HCT116 (cell line): ENCODE data around the gene RHOT1. TPM values are rescaled to one million over a fixed set of nuclear protein-coding genes. Genes with fewer than 3 reads are reported as not detected.

Experiments
- ATAC-seq: fragments of 200-7000 bp; cut with Tn5 transposase; 2 replicates; pipeline ENCODE4 v1.9.1; 2020; ENCODE audit warnings: mild to moderate bottlenecking, moderate library complexity
- BruUV-seq: library from RNA; stranded (reverse); fragments of 400-500 nt; replicated peaks from 2 replicates; lab custom pipeline; 2021; lab: Mats Ljungman, UMichigan
- CTCF ChIA-PET: fragments of 300-600 bp; sonication (Branson Sonifier 250); formaldehyde crosslinking; loops from one replicate; lab custom pipeline; 2021; ENCODE audit warnings: antibody characterized with exemption; lab: Charles Lee
- POLR2A ChIA-PET: fragments of 300-600, 350-600 bp; sonication (Branson Sonifier 250); formaldehyde crosslinking; loops from one replicate; lab custom pipeline; 2021; ENCODE audit warnings: antibody characterized with exemption; lab: Charles Lee
- RAD21 ChIA-PET, 2 experiments: fragments of 300-600 bp; sonication (Branson Sonifier 250); formaldehyde crosslinking; loops; one replicate each; lab custom pipeline; 2023; ENCODE audit warnings: low total read pairs in 2 of 2; ENCODE audit not compliant: uncharacterized antibody in 2 of 2, unreplicated experiment in 2 of 2, low non-redundant PET in 1 of 2; lab: Charles Lee
- DNase-seq: peaks from one replicate; pipeline ENCODE4 v3.0.0-alpha.2; 2010; ENCODE audit warnings: low read depth, low spot score
- H2AFZ ChIP-seq: fragments of 200-600 bp; shearing (Covaris generic), sonication (generic); 2 replicates; pipeline ENCODE4 v1.6.1; 2017; ENCODE audit warnings: low read depth, mixed run types, mixed read lengths, antibody characterized with exemption, low read length; ENCODE audit not compliant: poor library complexity, severe bottlenecking
- H3K27ac ChIP-seq: 2 replicates; pipeline ENCODE4 v1.5.1; 2012; ENCODE audit warnings: low read depth, low read length
- H3K27me3 ChIP-seq: fragments of 200-600 bp; sonication (generic); 2 replicates; pipeline ENCODE4 v1.6.1; 2016; ENCODE audit warnings: mixed run types, low read length, mixed read lengths; ENCODE audit not compliant: insufficient read depth
- H3K36me3 ChIP-seq, 2 experiments: fragments of 200-500 bp in 1 of 2; fragments of 200-600 bp in 1 of 2; sonication (Bioruptor generic) in 1 of 2; sonication (generic) in 1 of 2; 2 replicates each; pipeline versions ENCODE4 v1.5.1 to v1.6.1; 2014 to 2016; ENCODE audit warnings: low read length in 2 of 2, inconsistent platforms in 1 of 2, mixed read lengths in 1 of 2, mixed run types in 1 of 2; ENCODE audit not compliant: insufficient read depth in 2 of 2, control insufficient read depth in 1 of 2
- H3K4me1 ChIP-seq, 2 experiments: fragments of 200-600 bp in 1 of 2; sonication (generic) in 1 of 2; 2 replicates each; pipeline versions ENCODE4 v1.5.1 to v1.6.1; 2012 to 2017; ENCODE audit warnings: low read length in 2 of 2, inconsistent platforms in 1 of 2, mild to moderate bottlenecking in 1 of 2, mixed read lengths in 1 of 2, mixed run types in 1 of 2, moderate library complexity in 1 of 2; ENCODE audit not compliant: insufficient read depth in 2 of 2, control insufficient read depth in 1 of 2
- H3K4me2 ChIP-seq: fragments of 200-600 bp; sonication (generic); 2 replicates; pipeline ENCODE4 v1.6.1; 2017; ENCODE audit warnings: mixed run types, low read length, mixed read lengths
- H3K4me3 ChIP-seq, 2 experiments: fragments of 200-600 bp in 1 of 2; sonication (generic) in 1 of 2; replicated peaks in 1 of 2; 2 replicates each; pipeline ENCODE4 v1.5.1; 2011 to 2016; ENCODE audit warnings: low read length in 2 of 2, control low read depth in 1 of 2, low read depth in 1 of 2, mild to moderate bottlenecking in 1 of 2, mixed read lengths in 1 of 2, mixed run types in 1 of 2
- H3K79me2 ChIP-seq: fragments of 200-600 bp; sonication (generic); 2 replicates; pipeline ENCODE4 v1.6.1; 2017; ENCODE audit warnings: mild to moderate bottlenecking, mixed run types, low read length, moderate library complexity, mixed read lengths; ENCODE audit not compliant: insufficient read depth
- H3K9ac ChIP-seq: fragments of 200-600 bp; sonication (generic); 2 replicates; pipeline ENCODE4 v1.6.1; 2016; ENCODE audit warnings: low read length, mixed read lengths
- H3K9me2 ChIP-seq: fragments of 200-600 bp; sonication (generic), shearing (Covaris generic); 2 replicates; pipeline ENCODE4 v1.6.1; 2017; ENCODE audit warnings: mixed run types, mild to moderate bottlenecking, moderate library complexity; ENCODE audit not compliant: insufficient read depth
- H3K9me3 ChIP-seq, 2 experiments: fragments of 200-500 bp in 1 of 2; fragments of 200-600 bp in 1 of 2; sonication (Bioruptor generic) in 1 of 2; sonication (generic) in 1 of 2; 2 replicates each; pipeline ENCODE4 v1.6.1; 2014 to 2017; ENCODE audit warnings: low read length in 2 of 2, mixed read lengths in 2 of 2, inconsistent platforms in 1 of 2, low read depth in 1 of 2, mild to moderate bottlenecking in 1 of 2, mixed run types in 1 of 2, moderate library complexity in 1 of 2; ENCODE audit not compliant: control insufficient read depth in 1 of 2, insufficient read depth in 1 of 2
- H4K20me1 ChIP-seq: fragments of 200-600 bp; sonication (generic), shearing (Covaris generic); 2 replicates; pipeline ENCODE4 v1.6.1; 2017; ENCODE audit warnings: mixed run types, mild to moderate bottlenecking, moderate library complexity; ENCODE audit not compliant: insufficient read depth
- CBX3 ChIP-seq: IDR thresholded peaks from 2 replicates; pipeline ENCODE4 v1.6.1; 2012; ENCODE audit warnings: low read depth
- CEBPB ChIP-seq: IDR thresholded peaks from 2 replicates; pipeline ENCODE4 v1.6.1; 2012; ENCODE audit warnings: low read depth
- EGR1 ChIP-seq: IDR thresholded peaks from 2 replicates; pipeline ENCODE4 v1.6.1; 2012; ENCODE audit warnings: low read depth
- EZH2 ChIP-seq: fragments of 200-600 bp; sonication (generic); IDR thresholded peaks from 2 replicates; pipeline ENCODE4 v1.6.1; 2017; ENCODE audit warnings: antibody characterized with exemption, mixed run types
- EZH2phosphoT487 ChIP-seq: fragments of 200-600 bp; IDR thresholded peaks from 2 replicates; pipeline ENCODE4 v1.6.1; 2018; ENCODE audit warnings: antibody characterized with exemption, borderline replicate concordance
- FOSL1 ChIP-seq: IDR thresholded peaks from 2 replicates; pipeline ENCODE4 v1.6.1; 2012; ENCODE audit warnings: low read depth
- JUND ChIP-seq: IDR thresholded peaks from 2 replicates; pipeline ENCODE4 v1.6.1; 2012
- MAX ChIP-seq: IDR thresholded peaks from 2 replicates; pipeline ENCODE4 v1.6.1; 2012
- POLR2A ChIP-seq: IDR thresholded peaks from 2 replicates; pipeline ENCODE4 v1.7.0; 2011; ENCODE audit warnings: borderline replicate concordance; ENCODE audit not compliant: insufficient read depth, insufficient read length; ENCODE audit errors: extremely low read depth
- RAD21 ChIP-seq: IDR thresholded peaks from 2 replicates; pipeline ENCODE4 v1.6.1; 2012; ENCODE audit warnings: low read depth, mild to moderate bottlenecking
- SIN3A ChIP-seq: IDR thresholded peaks from 2 replicates; pipeline ENCODE4 v1.6.1; 2012; ENCODE audit warnings: low read depth
- SP1 ChIP-seq: IDR thresholded peaks from 2 replicates; pipeline ENCODE4 v1.6.1; 2012; ENCODE audit warnings: low read depth
- TCF7L2 ChIP-seq: IDR thresholded peaks from 2 replicates; pipeline ENCODE4 v1.7.0; 2011; ENCODE audit warnings: borderline replicate concordance, inconsistent platforms; ENCODE audit not compliant: insufficient read depth, insufficient read length; ENCODE audit errors: extremely low read depth
- YY1 ChIP-seq: IDR thresholded peaks from 2 replicates; pipeline ENCODE4 v1.6.1; 2011; ENCODE audit warnings: low read length, low read depth, moderate library complexity, mild to moderate bottlenecking; ENCODE audit not compliant: insufficient replicate concordance; ENCODE audit errors: extremely low read depth
- intact Hi-C: fragments of 100-400 bp; cut with micrococcal nuclease; formaldehyde crosslinking; loops from 2 replicates; pipeline ENCODE4 v1.10.0; 2022
- total RNA-seq: library from RNA; stranded (reverse); gene quantifications from one replicate; pipeline ENCODE4 v1.2.1, GENCODE V29; 2021; ENCODE audit not compliant: unreplicated experiment
- TF ChIP-seq, protein P1 (sequence below), 3 experiments: fragments of 200-600 bp in 1 of 3; sonication (generic) in 1 of 3; IDR thresholded peaks in 2 of 3; conservative IDR thresholded peaks in 1 of 3; 2 replicates each; pipeline ENCODE4 v1.5.1; 2012 to 2017; ENCODE audit warnings: low read depth in 2 of 3, low read length in 2 of 3, antibody characterized with exemption in 1 of 3, borderline replicate concordance in 1 of 3, control low read depth in 1 of 3, mild to moderate bottlenecking in 1 of 3, mixed read lengths in 1 of 3, mixed run types in 1 of 3, moderate library complexity in 1 of 3; ENCODE audit not compliant: insufficient read depth in 1 of 3
- TF ChIP-seq, protein P2 (sequence below): IDR thresholded peaks from 2 replicates; pipeline ENCODE4 v1.6.1; 2012; ENCODE audit warnings: low read depth
- TF ChIP-seq, protein P3 (sequence below): IDR thresholded peaks from 2 replicates; pipeline ENCODE4 v1.6.1; 2011; ENCODE audit warnings: mild to moderate bottlenecking, low read length, moderate library complexity; ENCODE audit not compliant: insufficient replicate concordance; ENCODE audit errors: extremely low read depth
- TF ChIP-seq, protein P4 (sequence below): IDR thresholded peaks from 2 replicates; pipeline ENCODE4 v1.6.1; 2012

RHOT1 gene
- total RNA-seq, 1 experiment from 2014 or later: 33.3 TPM

DNA sequence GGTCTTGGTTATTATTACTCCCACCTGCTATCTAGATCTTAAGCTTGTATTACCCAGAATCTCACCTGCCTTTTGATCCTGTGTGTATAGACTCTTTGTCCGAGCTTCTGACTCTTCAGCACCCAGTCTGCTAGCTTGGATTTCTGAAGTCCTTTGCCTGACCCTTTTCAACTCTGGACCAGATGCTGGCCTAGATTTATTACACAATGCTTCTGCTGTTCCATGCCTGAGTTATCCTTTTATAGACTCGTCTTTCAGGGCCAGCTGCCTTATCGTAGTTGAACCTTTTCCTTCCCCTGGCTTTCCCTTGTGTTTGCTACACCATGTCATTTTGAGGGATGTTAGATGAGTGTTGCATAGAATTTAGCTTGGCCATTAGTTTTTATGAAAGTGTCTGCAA, 32.6 kb downstream of the RHOT1 start:
- CTCF ChIA-PET: interaction anchor here (0.8 kb wide), 1 partner anchor 36 kb away, joined by 3 read pairs; no protein-coding TSS in a partner anchor
- H3K79me2 ChIP-seq: no peaks in the 10 kb centered on the region
- H2AFZ ChIP-seq: no peak overlapping the region
- no peak overlapping the region for H3K27ac ChIP-seq
- RAD21 ChIA-PET: no interaction called here
- ATAC-seq (no peak), DNase-seq (no peak)
- no peak overlapping the region for H3K4me3 ChIP-seq
- POLR2A ChIA-PET: no interaction called here
- no peaks in the 10 kb centered on the region for H3K27me3 ChIP-seq
- no peak for TF ChIP-seq MAX
- TF ChIP-seq EZH2phosphoT487: no peak
- TF ChIP-seq JUND: no peak
- TF ChIP-seq EZH2: no peak
- TF ChIP-seq, protein P1, sequence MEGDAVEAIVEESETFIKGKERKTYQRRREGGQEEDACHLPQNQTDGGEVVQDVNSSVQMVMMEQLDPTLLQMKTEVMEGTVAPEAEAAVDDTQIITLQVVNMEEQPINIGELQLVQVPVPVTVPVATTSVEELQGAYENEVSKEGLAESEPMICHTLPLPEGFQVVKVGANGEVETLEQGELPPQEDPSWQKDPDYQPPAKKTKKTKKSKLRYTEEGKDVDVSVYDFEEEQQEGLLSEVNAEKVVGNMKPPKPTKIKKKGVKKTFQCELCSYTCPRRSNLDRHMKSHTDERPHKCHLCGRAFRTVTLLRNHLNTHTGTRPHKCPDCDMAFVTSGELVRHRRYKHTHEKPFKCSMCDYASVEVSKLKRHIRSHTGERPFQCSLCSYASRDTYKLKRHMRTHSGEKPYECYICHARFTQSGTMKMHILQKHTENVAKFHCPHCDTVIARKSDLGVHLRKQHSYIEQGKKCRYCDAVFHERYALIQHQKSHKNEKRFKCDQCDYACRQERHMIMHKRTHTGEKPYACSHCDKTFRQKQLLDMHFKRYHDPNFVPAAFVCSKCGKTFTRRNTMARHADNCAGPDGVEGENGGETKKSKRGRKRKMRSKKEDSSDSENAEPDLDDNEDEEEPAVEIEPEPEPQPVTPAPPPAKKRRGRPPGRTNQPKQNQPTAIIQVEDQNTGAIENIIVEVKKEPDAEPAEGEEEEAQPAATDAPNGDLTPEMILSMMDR (IDR thresholded peaks at IDR 0.05 in 2 of 3, conservative IDR thresholded peaks at IDR 0.05 in 1 of 3; ENCODE audit: borderline replicate concordance in 1 of 3, insufficient read depth in 1 of 3, low read depth in 2 of 3, low read length in 2 of 3): no peak
- TF ChIP-seq SIN3A: no peak
- no peak for TF ChIP-seq RAD21
- no peak for TF ChIP-seq TCF7L2
- no peak for TF ChIP-seq FOSL1
- TF ChIP-seq YY1: no peak
- TF ChIP-seq CEBPB: no peak
- no peak for TF ChIP-seq SP1
- TF ChIP-seq EGR1: no peak
- no peak for TF ChIP-seq POLR2A
- TF ChIP-seq, protein P2, sequence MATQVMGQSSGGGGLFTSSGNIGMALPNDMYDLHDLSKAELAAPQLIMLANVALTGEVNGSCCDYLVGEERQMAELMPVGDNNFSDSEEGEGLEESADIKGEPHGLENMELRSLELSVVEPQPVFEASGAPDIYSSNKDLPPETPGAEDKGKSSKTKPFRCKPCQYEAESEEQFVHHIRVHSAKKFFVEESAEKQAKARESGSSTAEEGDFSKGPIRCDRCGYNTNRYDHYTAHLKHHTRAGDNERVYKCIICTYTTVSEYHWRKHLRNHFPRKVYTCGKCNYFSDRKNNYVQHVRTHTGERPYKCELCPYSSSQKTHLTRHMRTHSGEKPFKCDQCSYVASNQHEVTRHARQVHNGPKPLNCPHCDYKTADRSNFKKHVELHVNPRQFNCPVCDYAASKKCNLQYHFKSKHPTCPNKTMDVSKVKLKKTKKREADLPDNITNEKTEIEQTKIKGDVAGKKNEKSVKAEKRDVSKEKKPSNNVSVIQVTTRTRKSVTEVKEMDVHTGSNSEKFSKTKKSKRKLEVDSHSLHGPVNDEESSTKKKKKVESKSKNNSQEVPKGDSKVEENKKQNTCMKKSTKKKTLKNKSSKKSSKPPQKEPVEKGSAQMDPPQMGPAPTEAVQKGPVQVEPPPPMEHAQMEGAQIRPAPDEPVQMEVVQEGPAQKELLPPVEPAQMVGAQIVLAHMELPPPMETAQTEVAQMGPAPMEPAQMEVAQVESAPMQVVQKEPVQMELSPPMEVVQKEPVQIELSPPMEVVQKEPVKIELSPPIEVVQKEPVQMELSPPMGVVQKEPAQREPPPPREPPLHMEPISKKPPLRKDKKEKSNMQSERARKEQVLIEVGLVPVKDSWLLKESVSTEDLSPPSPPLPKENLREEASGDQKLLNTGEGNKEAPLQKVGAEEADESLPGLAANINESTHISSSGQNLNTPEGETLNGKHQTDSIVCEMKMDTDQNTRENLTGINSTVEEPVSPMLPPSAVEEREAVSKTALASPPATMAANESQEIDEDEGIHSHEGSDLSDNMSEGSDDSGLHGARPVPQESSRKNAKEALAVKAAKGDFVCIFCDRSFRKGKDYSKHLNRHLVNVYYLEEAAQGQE: no peak
- TF ChIP-seq CBX3: no peak
- TF ChIP-seq, protein P3, sequence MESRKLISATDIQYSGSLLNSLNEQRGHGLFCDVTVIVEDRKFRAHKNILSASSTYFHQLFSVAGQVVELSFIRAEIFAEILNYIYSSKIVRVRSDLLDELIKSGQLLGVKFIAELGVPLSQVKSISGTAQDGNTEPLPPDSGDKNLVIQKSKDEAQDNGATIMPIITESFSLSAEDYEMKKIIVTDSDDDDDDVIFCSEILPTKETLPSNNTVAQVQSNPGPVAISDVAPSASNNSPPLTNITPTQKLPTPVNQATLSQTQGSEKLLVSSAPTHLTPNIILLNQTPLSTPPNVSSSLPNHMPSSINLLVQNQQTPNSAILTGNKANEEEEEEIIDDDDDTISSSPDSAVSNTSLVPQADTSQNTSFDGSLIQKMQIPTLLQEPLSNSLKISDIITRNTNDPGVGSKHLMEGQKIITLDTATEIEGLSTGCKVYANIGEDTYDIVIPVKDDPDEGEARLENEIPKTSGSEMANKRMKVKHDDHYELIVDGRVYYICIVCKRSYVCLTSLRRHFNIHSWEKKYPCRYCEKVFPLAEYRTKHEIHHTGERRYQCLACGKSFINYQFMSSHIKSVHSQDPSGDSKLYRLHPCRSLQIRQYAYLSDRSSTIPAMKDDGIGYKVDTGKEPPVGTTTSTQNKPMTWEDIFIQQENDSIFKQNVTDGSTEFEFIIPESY: no peak
- TF ChIP-seq, protein P4, sequence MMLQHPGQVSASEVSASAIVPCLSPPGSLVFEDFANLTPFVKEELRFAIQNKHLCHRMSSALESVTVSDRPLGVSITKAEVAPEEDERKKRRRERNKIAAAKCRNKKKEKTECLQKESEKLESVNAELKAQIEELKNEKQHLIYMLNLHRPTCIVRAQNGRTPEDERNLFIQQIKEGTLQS: no peak
- H3K9me3 ChIP-seq: no peaks in the 10 kb centered on the region
- H3K4me1 ChIP-seq: no peaks in the 10 kb centered on the region
- H4K20me1 ChIP-seq: no peaks in the 10 kb centered on the region
- no peak overlapping the region for H3K4me2 ChIP-seq
- no peak overlapping the region for H3K9ac ChIP-seq
- BruUV-seq: no TSS peak
- H3K36me3 ChIP-seq: peaks cover 13 to 18% of the 10 kb centered on the region in 2 experiments
- intact Hi-C loops: no loop called here
- no peaks in the 10 kb centered on the region for H3K9me2 ChIP-seq
